Activated CD4-positive, alpha-beta T cell treated with anti-CD3 and anti-CD28 coated beads, Interleukin-2, amount 50 U/mL, for 4 hours (primary cell): ENCODE measurements around the gene DHX29.
A peak's percentile ranks its signal among the peaks of the same experiment; 100 is the strongest.

Experiments
- DNase-seq, 2 experiments: peaks; one replicate each; pipeline ENCODE4 v3.0.0-alpha.2; 2020

The DHX29 gene

DNA sequence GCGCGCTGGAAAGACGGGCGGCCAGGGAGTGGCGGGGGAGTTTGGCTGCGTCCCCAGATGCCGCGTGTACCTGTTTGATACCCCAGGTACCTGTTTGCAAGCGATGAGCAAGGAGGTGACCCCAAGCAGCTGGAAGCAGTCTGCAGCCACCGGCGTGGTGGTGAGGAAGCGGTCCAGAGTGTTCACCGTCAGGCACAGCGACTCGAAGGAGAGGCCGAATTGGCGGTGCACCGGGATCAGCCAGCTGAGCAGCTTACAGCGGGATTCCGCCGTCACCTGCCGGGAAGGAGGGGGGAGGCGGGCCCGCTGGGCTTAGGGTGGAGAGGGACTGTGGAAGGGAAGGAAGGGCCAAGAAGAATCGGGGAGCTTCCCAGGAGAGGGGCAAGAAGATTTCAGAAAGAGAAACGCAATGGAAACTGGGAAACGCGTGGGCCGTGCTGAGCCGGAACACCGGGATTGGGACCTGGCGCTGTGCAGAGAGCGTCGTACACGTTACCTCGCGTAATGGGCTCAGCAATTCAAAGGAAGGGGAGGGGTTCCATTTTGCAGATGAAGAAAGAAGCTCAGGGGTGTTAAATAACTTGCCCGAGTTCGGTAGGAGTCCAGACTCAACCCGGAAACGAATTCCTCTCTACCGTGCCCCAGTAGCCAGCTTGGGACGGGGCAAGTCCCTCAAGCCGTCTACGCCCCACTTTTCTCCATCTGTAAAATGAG lies 75.1 kb downstream of the DHX29 start:
- no peak for DNase-seq

GRCh38 chr5:55231919-55232270 lies 75.6 kb downstream of the DHX29 start:
- DNase-seq: no peak

DNA sequence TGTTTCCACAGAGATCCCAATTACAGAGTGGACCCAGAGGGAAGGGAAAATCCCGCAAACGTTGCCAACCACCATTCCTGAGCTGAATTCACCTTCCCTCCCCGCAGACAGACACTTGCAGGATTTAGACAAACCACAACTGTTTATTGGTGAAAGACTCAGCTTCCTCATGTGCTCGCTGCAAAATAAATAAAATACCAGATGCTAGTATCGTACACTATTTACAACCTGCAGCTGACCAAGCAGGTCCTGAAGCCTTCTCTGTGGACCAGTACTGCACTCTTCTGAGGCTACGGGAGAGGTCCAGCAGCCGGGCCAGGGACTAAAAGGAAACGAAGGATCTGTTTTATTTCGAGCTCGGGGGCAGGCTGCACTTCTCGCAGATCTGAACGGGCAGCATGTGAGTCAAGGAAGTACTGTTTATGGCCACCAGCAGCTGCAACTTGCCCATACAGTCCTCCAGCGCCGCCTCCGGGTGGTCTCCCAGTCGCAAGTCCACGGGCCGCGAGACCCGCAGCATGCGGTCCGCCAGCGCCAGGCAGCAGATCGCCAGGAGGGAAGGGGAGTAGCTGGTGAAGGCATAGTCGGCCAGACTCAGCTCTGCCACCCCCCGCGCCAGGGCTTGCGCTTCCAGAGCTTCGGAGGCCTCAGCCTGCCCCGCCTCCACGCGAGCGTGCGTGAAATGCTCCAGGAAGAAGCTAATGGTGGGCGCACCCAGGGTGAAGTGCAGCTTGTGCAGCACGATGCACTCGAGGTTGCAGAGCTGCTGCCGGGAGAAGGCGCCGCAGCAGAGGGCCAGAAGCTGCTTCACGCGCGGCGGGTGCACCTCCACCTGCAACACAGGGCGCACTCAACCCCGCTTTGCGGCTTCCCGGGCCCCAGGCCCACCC lies 76.2 kb downstream of the DHX29 start:
- DNase-seq: no peak

DNA sequence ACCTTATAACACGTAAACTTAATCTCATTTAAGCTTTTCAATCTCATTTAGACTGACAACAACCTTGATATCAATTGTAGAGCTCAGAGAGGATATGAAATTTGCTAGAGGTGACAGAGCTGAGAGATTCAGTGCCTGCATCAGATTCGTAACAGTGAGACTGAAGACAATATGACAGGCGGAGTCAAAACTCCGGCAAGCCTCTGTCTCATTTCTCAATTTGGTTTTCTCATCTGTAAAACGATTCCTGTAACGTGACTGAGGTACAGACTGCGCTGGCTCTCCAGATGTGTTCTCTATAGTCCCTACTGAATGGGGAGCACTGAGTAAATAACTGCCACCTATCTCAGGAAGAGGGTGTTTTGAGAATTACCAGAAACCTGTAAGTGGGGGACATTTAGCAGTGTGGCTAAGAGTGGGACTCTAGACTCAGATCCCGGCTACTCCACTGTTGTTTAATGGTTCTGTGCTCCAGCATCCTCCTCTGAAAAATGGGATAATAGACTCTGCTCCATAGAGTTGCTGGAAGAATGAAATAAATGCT lies 77.3 kb downstream of the DHX29 start:
- no peak for DNase-seq

DNA sequence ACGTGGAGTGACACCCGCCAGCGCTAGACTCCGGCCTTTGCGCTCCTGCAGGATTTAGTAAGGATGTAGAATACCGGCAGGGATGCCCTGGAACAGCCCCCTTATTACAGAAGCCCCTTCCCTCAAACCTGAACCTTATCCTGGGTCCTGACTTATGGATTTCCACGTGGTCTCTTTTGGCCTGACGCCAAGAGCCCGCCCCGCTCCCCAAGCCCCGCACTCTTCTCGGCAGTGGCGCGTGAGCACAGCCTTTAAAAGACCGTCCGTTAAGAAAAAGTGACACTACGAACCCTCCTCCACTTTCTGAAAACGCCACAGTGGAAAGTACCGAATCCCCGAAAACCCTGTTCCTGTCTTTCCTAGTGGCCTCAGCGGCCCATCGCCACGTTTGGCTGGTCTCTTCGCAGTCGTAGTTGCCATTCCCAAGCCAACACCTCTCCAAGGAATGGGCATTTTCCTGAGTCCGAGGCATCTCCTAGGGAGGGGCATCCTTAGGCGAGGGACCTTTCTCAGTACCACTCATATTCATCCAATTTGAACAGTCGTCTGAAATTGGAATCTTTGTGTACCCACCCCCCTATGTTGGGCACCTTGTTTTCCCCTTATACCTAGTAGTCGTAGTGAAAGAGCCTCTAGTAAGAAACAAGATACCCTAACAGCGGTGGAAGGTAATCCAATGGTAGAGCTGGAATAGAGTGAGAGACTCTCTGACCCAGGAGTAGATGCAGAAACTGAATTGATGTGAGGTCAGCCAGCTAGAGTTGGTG lies 79.6 kb downstream of the DHX29 start:
- no peak for DNase-seq

DNA sequence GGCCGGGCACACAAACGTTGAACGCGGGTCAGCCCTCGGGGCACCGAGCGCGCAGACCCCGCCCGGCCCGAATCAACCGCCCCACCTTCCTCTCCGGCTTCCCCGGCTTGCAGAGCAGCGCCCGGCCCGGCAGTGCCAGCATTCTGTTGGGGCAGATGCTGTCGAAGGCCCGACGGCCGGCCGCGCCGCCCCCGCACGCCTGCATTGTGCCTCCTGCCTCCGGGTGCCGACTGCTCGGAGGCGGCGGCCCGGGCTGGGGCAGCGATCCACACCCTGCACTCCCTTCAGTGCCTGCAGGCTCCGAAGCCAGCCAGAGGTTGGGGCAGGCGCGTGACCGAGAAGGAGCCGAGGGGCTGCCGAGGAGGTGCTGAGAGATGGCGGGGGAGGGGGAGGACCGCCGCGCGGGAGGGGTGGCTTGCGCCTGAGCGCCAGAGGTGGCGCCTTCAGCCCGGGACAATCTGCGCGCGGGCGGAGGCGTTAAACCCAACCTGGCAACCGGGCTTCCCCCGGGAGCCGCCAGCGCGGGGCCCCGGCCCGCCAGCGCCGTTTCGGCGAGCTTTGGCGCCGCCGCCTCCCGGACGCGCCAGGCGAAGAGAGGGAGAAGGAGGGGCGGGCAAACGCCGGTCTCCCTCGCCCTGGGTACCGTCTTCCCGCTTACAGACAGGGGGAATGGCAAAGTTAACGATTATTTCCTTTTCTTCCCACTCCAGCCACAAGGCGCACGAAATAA lies 80.4 kb downstream of the DHX29 start, which contains the start of gene MCIDAS:
MCIDAS (minus strand) TSS at position 382 of the 730 bp plus-strand sequence; CDS start at position 205, 177 bp downstream.
- DNase-seq: peak; percentile 34 to 52

DNA sequence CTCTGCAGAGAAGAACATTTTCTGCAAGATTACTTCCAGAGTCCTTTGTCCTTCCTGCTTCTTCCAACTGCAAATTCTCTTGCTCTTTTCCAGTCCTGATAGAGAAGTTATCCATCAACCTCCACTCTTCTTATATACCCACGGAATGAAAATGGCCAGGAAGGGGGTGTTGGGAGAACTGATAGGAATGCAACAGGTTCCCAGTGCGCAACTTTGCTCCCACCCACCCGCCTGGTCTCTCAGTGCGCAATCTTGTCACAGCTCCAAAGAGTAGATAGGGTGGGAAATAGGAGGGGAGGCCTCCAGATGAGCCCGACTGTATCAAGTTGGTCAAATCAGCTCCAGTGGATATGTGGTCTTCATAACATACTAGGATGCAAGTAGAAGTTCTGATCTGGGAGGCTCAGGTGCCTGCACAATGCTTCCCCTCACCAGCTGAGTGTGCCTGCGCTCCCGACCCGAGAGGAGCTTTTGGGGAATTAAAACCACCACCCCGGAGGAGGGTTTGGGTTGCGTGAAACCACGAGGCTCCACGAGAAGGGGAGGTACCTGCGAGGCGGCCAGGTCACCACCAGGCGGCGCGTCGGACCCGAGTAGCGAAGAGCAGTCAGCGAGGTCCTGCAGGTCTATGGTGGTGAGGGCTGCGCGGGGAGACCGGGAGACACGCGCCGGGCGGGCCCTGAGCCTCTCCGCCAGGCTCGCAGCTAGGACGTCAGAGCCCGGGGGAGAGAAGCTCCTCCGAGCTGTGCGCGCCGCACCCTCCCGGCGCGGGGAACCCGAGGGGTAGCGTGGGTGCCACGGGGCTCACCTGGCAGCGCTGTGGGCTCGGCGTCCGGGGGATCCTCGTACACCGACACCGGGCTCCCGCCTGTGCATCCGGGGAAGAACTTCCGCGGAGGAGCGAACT lies 81.2 kb downstream of the DHX29 start:
- DNase-seq: peak; percentile 31 to 40

DNA sequence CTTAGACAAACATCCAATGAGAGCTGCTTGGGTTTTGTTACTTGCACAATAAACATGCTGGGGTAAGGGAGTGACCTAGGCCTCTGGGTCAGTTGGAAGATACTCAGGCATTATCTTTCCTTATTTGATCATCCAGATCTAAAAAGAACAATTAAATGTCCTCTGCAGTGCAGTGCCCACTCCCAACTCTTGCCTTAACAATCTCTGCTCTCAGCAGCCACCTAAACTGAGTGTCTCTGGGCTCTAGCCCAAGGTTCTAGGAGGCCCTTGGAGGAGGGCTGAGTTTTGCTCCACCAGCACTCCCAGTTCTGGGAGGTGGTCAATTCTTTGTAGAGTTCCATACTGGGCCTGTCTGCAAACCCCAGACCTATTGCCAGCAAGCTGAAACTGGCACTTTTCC lies 82.1 kb downstream of the DHX29 start:
- DNase-seq: no peak

GRCh38 chr5:55223812-55224240 lies 83.7 kb downstream of the DHX29 start:
- DNase-seq: no peak

GRCh38 chr5:55222985-55223811 lies 84.3 kb downstream of the DHX29 start:
- no peak for DNase-seq

DNA sequence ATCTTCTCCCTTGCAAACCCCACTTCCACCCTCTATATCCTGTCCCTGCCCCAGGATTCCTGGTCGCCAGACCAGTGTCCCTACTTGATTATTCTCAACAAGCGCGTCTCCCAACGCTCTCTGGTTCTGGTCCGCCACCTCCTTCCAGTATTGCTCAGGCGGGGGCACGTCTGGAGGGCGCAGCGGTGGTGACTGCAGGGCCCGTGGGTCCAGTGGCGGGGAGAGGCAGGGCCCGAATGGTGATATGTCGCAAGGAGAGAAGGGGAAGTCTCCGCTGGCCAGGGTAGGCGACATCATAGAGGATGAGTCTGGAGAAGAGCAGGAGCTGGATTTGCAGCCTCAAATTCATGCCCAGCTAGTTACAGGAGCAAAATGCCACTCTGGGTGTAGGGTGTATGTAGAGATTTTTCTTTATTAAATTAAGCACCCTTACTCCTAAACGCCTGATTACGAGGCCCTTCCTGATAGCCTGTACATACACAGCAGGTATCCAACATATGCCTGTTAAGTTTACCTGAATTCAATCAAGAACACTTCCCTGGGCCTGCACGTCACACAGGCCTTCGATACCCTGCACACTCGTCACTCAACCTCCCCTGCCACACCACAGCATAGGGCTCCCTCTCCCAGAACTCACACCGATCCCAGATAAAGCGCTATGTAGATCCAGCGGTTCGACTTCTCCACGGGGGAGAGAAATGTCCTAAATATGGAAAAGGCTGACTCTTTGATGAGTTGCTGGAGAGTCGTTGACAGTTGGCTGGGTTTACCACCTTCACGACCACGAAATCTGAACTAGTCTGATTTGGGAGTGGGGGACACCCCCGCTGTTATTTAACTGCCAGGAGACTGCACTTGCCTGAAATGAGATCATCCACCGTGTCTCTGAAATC lies 85.2 kb downstream of the DHX29 start:
- no peak for DNase-seq

DNA sequence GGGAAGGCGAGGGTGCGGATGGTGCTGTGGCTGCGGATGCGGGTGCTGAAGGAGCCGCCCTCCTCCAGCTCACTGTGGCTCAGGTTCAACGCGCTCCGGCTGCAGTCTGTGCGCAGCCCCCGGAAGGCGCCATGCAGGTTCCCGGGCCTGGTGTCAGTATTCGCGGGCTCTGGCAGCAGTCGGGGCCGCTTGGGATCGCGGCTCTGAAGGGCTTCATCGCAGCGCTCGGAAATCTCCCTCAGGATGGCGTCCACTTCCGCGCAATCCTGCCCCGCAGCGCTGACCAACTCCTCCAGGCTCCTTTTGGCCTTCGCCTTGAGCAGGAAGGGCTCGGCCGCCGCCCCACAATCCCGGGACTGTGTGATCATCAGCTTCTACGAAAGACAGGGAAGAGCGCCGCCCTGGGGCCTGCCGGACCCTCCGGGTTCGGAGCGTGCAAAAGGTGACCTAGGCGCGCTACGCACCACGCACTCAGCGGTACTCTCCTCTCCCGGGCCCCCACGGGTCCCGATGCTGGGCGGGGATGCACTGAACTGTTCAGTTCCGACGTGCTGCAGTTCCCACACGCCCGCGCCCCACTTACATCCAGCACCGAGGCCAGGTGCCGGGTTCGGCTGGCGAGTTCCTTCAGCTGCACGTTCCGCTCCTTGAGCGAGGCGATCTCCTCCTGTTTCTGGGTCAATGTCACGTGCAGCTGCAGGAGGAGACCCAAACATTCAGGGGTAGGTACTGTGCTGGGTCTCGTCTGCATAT lies 86.9 kb downstream of the DHX29 start:
- no peak for DNase-seq

GRCh38 chr5:55219770-55220169 lies 87.7 kb downstream of the DHX29 start:
- DNase-seq: no peak

- DNase-seq: no peak
Measured at GRCh38 chr5:55218967-55219366, 88.5 kb downstream of the DHX29 start.

- no peak for DNase-seq
Measured at GRCh38 chr5:55211184-55211874, 96.2 kb downstream of the DHX29 start.
